HG03457 (cell line): ENCODE data around the gene HS1BP3.

Source experiments
- ATAC-seq: cut with Tn5 transposase; IDR thresholded peaks from one replicate; pipeline ENCODE4 v1.9.1; 2021; ENCODE audit warnings: moderate number of reproducible peaks; ENCODE audit not compliant: unreplicated experiment

The HS1BP3 gene

GRCh38 chr2:20664431-20665242 is 13.7 kb upstream of the HS1BP3 start:
- ATAC-seq: no peak

DNA sequence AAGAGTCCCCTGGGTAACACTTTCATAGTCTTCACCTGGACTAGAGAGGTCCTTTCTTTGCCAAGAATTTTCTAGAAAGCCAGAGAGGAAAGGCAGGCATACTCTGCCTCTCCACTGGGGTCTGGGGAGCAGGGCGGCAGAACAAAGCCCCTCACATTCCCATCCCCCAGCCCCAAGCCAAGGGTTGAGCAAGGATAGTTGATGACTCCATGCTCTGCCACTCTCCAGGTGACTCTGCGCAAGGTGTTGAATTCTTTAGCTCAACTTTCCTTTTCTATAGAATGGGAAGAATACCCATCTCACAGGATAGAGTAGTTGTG is 13.1 kb upstream of the HS1BP3 start:
- ATAC-seq: no peak

GRCh38 chr2:20663196-20664070 is 12.5 kb upstream of the HS1BP3 start:
- ATAC-seq: no peak

- ATAC-seq: no peak
These were observed 11.5 kb upstream of the HS1BP3 start for GRCh38 chr2:20662308-20662937.

DNA sequence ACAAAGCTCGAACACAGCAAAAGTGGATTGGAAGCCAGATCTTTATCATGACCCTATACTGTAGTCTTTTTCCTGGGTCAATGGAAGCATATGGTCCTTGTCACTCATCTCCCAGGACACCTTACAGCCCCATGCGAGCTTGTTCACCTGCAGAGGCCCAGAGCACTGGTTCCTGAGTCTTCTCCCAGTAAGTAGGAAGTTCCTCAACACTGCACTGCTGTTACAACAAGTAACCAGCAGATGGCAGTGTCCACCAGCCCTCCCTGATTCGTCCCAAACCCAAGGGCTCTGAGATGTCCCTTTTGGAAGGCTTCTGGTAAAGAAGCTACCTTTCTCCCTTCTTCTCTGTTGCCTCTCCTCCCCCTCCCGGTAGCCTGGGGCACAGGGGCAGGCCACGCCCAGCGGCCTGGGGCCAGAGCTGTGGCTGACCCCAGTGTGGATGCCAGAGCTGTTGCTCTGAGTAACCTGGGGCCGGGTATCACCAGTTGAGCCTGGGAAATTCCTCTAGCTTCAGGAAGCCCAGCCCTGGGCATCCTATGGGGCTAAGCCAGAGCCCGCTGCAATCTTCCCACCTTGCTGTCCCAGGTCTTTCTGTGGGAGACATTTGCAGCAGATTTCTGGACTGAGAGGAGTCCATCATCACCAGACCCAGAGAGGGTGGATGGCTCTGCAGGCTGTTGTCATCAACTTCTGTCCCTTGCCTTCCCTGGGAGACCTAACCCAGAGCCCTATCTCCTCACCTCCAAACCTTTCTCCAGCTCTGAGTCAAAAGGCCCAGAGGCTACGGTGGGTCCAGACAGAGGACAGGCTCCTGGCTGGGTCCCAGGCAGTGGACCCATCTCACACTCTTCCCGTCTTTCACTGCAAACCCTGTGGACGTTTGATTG is 10.8 kb upstream of the HS1BP3 start:
- peak; percentile 58 for ATAC-seq

DNA sequence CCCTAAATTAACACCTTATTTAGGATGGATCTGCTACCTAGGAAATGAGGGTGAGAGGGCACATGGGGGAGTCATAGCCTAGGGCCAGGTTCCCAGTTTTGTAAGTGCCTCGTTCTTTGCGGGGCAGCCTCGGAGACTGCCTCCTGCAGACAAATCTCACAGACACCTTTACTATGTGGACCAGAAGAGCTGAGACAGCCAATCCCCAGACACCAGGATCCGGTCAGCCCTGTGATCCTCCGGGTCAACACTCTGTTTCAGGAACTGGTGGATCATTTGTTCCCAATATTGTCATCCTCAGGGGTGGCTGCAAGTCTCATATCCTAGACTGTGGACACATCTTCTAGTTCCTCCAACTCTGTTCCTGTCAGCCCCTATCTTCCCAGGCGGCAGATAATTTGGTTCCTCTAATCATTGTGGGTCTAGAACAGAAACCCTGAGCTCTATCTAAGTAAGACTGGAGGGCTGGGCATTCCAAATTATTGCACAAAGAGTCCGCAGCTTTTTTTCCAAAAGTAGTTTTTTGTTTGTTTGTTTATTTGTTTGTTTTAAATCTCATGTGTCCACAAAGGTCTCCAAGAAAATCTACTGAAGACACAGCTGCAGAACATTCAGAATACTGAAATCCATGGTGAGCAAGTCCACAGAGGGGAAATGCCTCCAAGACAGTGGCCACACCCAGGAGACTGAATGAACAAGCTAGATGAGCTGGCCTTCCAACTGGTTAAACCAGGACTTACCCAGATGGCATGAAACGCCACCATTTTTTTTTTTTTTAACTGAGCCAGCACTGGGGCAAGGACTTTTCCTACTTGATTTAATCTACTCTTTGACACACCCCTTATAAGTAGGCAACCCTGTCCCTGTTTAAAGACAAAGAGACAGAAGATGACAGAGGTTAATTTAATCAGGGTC is 9.9 kb upstream of the HS1BP3 start:
- ATAC-seq: no peak

GRCh38 chr2:20657522-20658235 is 6.8 kb upstream of the HS1BP3 start:
- no peak for ATAC-seq

GRCh38 chr2:20656561-20656960 is 5.7 kb upstream of the HS1BP3 start:
- no peak for ATAC-seq

DNA sequence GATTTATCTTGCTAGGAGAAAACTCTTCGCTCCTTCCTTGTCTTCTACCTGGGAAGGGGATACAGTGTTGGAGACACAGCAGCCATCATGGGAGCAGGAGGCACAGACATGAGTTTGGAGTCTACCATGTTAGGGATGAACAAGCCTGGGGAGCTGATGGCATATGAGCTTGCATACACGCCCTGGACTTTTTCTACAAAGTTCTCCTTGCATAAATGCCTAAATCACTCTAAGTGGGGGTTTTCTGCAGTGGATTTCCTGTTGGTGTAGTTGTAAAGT is 3.6 kb upstream of the HS1BP3 start:
- ATAC-seq: no peak

DNA sequence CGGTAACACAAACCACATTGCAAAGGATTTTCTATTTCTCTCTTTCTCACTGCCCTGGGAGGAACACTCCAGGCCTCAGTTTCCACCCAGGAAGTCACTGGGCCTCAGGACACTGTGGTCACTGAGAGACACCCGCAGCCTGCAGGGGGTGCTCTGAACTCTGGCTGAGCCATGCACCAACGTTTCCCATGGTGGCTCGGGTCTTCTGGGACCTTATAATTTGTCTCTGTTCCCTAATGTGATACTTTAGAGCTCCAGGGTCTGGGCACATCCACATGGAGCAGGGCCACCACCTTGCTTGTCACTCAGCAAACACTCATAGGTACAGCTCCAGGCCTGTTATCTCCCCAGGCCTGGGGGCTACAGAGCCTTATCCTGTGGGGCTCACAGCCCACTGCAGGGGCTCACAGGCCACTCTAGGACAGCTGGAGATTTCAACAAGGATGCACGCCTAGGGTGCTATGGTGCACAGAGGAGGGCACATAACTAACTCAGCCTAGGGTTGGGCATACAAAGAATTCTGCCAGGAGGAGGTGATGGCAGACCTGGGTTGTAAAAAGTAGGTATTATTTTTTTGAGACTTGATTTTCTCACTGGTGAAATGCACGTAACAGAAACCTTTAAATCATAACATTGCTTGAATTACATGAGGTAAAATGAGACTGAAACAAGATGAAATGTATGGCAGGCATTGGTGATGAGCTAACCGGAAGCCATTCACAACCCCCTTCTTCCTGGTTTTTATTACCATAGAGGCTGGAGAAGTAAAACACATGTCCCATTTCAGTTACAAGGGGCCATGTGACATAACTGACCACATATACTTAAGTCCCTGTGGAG is 3.0 kb upstream of the HS1BP3 start:
- no peak for ATAC-seq

DNA sequence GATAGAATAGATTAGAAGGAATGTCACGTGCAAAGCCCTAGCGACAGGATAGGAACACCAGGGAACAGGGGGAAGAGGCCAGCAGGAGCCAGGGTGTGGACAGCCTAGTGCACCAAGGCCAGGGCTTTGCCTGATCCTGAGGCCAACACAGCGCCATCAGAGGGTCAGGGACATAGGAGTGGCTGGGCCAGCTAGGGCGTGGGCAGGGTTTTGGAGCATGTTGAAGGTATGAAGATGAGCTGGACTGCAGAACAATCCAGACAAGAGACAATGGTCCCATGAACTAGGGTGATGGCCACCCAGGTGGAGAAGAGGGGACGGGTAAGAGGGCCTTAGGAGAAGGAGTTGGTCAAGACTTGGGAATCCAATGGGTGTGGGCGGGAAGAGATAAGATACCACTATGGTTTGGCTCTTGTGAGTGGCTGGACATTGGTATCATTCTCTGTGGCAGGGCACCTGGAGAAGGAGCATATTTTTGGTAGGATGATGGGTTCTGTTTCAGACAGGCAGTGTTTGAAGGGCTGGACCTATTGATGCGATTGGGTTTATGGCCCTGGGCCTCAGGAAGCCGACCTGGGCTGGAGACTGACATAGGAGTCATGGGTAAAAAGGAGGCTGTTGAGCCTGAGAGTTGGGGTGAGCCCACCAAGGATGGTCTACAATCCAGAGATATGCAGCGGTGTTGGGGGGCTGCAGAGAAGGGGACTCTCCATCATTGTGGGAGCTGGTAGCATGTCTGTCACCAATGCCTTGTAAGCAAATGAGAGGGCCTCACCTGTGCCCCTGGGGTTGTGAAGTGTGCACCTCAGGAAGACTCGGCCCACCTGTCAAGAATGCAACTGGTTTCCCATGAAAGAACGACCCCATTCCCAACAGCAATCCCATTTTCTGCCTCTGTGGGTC is 2.0 kb upstream of the HS1BP3 start:
- no peak for ATAC-seq

GRCh38 chr2:20652141-20652540 is 1.2 kb upstream of the HS1BP3 start:
- no peak for ATAC-seq

DNA sequence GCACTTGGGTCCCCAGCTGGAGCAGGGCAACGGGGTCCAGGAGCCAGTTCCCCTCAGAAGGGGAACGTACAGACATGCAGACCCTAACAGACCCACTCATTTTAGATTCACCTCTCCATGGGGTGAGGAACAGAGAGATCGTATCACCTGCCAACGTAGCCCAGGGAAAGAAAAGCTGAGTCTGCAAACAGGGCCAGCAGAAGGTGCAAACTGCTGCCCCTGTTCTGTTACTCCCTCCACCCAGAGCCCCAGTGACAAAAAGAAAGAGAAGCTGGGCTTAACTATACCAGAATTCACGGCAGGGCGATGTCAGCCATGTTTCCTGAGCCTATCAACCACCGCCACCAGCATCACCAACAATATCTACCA is 817 bp upstream of the HS1BP3 start:
- ATAC-seq: no peak

GRCh38 chr2:20650393-20650876 is 463 bp downstream of the HS1BP3 start:
- ATAC-seq: peak; percentile 2

DNA sequence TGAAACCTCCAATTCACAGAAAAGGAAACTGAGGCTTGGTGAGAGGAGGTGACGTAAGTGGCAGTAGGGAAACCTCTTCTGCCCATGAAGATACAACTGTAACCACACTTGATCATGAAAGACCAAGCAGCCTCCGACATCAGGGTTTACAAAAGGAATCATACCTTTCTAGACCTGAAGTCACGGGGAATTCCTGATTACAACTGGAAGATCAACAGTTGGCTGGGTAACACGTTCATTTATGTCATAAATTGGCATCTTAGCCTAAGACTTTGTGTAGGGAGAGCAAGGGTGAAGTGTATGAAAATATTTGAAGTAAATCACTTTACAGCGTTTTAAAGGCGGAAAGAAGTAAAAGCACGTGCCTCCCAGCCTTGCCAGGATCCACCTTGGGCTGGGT is 922 bp downstream of the HS1BP3 start:
- ATAC-seq: no peak

DNA sequence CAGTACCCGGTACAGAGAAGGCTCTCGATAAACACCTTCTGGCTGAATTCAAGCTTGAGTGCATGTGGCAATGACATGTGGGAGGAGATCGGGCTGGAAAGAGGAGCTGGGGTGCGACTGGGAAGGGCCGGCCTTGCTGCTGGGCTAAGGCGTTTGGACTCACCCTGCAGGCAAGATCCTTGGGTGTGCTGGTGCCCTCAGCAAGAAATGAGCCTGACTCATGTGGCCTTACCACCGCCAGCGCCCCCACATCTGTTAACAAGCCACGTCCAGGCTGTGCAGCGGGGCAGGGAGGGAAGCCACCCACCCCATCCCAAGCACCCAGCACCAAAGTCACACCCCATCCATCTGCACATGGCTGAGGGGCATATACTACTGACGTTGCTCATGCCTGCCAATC is 1.3 kb downstream of the HS1BP3 start:
- ATAC-seq: no peak

- ATAC-seq: no peak
These were observed 2.1 kb downstream of the HS1BP3 start for GRCh38 chr2:20648831-20649230.
